ENCODE results near the gene RHCG.

Gene RHCG

DNA sequence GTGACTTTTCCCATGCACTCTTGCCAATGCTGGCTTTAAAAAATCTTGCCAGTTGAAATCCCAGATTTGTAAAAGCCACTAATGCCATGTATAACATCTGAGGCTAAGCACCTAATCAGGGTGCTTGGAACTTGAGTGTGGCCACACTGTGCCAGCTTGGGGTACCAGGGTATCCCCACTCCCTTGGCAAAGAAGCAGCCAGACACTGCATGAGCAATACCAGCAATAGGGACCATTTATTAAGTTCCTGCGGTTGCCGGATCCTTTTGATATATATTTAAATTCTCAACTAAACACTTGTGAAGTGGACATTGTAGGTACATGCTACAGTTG lies 2.2 kb upstream of the RHCG start:
- DNase-seq (ENCODE audit: low spot score in 2 of 2) (no peak), ATAC-seq (replicated peaks; ENCODE audit: extremely low read depth, poor library complexity, severe bottlenecking) (no peak)
- no peaks in the 10 kb centered on the region for H3K36me3 Mint-ChIP-seq (ENCODE audit: insufficient read depth)
- peaks cover 89% of the 10 kb centered on the region for H3K27me3 Mint-ChIP-seq
- H3K4me3 Mint-ChIP-seq, result no peak overlapping the region
- no peaks in the 10 kb centered on the region for H3K4me1 Mint-ChIP-seq
- H3K9me3 Mint-ChIP-seq, result no peaks in the 10 kb centered on the region
- H3K27ac Mint-ChIP-seq (ENCODE audit: low read depth), result no peak overlapping the region

DNA sequence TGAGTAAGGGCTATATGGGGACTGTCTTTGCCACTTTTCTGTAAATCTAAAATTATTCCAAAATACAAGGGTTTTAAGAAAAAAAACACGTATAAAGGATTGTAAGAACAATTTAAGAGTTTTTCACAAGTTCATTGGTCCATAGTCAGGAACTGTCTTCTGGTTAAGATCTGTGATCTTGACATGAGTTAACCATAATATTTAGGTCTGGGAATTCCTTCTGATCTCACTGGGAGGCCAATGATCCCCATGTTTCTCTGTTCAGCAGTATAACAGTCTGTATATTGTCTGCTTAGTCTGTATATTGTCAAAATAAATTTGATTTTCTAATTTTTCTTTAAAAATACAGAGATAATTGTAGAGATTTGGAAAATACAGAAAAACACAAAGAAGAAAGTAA lies 848 bp upstream of the RHCG start:
- ATAC-seq (replicated peaks; ENCODE audit: extremely low read depth, poor library complexity, severe bottlenecking) (no peak), DNase-seq (ENCODE audit: low spot score in 2 of 2) (no peak)
- no peaks in the 10 kb centered on the region for H3K4me1 Mint-ChIP-seq
- peaks cover 85% of the 10 kb centered on the region for H3K27me3 Mint-ChIP-seq
- H3K27ac Mint-ChIP-seq (ENCODE audit: low read depth), result no peak overlapping the region
- H3K9me3 Mint-ChIP-seq, result no peaks in the 10 kb centered on the region
- no peaks in the 10 kb centered on the region for H3K36me3 Mint-ChIP-seq (ENCODE audit: insufficient read depth)
- no peak overlapping the region for H3K4me3 Mint-ChIP-seq

DNA sequence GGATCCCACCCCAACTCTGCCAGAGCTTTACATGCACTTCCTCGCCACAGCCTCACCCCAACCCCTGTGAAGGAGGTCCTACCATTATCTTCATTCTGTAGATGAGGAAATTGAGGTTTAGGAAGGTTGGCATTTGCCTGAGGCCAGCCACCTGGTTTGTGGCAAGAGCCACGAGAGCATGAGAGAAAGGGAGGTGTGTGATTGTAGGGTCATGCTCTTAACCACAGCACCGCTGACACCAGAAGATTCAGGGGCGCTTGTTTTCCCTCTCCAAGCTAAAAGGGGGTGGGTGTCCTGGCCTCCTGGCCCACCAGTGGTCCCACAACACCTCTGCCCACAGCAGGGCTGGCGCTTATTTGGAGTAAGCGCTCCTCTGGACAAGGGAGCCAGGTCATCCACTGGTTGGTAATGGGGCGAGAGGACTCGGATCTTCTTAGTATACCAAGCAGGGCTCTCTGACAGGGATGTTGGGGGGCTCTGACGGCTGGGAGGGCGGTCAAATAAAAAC lies 691 bp downstream of the RHCG start:
- Mint-ChIP-seq H3K4me3 (no peak overlapping the region), H3K9me3 (no peaks in the 10 kb centered on the region), H3K4me1 (no peaks in the 10 kb centered on the region), H3K36me3 (ENCODE audit: insufficient read depth) (no peaks in the 10 kb centered on the region), H3K27ac (ENCODE audit: low read depth) (no peak overlapping the region), H3K27me3 (peaks cover 83% of the 10 kb centered on the region)
- DNase-seq (ENCODE audit: low spot score in 2 of 2) (no peak), ATAC-seq (replicated peaks; ENCODE audit: extremely low read depth, poor library complexity, severe bottlenecking) (no peak)

DNA sequence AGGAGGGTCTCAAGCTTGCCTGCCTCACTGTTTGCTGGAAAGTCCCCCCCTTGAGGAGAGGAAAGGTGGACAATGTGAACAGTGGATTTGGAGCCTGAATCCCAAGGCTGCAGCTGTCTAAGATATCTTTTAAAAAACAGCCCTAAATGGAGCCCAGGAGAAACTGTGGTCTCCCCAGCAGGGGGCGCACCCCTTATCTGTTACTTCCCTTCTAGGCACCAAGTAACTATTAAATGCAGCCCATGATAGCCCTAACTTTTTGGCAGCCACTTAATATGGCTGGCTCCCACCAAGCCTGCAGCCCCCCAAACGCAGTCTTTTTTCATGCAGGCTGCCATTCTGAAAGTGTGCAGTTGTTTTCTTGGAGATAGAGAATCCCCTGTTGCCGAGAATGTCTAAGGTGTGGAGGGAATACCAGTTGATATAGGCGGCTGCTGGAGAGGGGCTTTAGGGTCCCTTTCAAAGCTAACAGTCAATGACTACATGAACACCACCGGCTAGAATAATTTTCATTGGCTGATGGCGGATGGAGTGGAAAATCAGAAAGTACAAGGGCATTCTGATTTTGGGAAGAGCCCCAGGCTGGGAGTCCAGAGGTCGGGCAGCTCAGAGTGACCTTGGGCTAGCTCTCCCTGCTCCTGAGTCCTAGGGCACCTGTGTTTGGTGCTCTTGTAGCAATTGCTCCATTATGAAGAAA lies 1.3 kb downstream of the RHCG start:
- H3K27me3 Mint-ChIP-seq, result peaks cover 83% of the 10 kb centered on the region
- DNase-seq (ENCODE audit: low spot score in 2 of 2), result no peak

DNA sequence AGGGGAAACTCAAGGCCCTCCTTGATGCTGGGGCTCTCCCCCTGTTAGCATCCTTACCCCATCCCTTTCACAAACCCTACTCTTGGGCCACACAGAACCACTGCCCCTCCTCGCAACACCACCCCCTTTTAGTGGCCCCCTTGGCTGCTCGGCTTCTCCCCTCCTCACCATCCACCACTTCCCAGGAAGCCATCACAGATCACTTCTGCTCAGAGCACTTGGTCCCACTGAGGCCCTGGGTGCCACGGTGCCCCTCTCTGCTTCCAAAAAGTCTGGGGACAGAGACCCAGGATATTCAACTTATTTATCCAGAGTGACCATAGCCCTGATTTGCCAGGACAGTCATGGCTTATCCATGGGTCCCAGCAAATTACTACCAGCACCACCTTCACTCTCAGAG lies 2.4 kb downstream of the RHCG start:
- Mint-ChIP-seq H3K36me3 (ENCODE audit: insufficient read depth) (no peaks in the 10 kb centered on the region), H3K27me3 (peaks cover 84% of the 10 kb centered on the region), H3K27ac (ENCODE audit: low read depth) (no peak overlapping the region), H3K4me3 (no peak overlapping the region), H3K4me1 (no peaks in the 10 kb centered on the region), H3K9me3 (no peaks in the 10 kb centered on the region)
- ATAC-seq (replicated peaks; ENCODE audit: extremely low read depth, poor library complexity, severe bottlenecking) (no peak), DNase-seq (ENCODE audit: low spot score in 2 of 2) (no peak)

More for the DNA sequence above, 1.3 kb downstream of the RHCG start:
- no peaks in the 10 kb centered on the region for H3K4me1 Mint-ChIP-seq
- H3K36me3 Mint-ChIP-seq (ENCODE audit: insufficient read depth), result no peaks in the 10 kb centered on the region
- H3K4me3 Mint-ChIP-seq, result no peak overlapping the region
- ATAC-seq (replicated peaks; ENCODE audit: extremely low read depth, poor library complexity, severe bottlenecking), result no peak
- H3K27ac Mint-ChIP-seq (ENCODE audit: low read depth), result no peak overlapping the region
- H3K9me3 Mint-ChIP-seq, result no peaks in the 10 kb centered on the region

DNA sequence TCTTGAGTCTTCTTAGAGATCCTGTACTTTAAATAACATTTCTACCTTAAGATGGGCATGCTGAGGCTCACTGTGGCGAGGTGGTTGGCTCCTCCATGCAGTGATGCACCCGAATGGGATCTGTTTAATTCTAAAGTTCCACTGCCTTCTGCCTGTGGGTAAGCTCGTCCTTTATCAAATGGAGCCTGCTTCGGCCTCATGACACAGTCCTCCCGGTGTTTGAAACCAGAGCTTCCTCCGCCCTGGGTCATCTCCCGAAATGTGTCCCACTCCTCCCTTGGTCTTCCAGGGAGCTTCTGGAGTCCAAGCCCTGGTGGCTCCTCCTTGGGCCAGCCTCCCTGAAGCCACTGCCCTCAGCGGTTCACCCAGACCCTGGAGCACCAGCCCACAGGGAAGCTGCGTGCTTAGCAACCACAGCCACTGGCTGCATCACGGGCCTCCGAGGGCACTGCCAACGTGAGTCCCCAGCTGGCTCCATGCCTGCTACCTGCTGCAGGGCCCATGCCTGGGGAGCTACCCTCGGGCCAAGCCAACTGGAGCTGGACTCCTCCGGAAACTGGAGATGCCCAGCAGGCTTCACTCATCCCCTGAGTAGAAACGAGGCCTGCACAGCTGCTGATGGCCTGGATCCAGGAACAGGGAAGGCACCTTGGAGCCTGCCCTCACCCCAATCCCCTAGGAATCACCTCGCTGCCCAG lies 3.3 kb downstream of the RHCG start:
- no peak for DNase-seq (ENCODE audit: low spot score in 2 of 2)
- Mint-ChIP-seq H3K27me3 (peaks cover 85% of the 10 kb centered on the region), H3K36me3 (ENCODE audit: insufficient read depth) (no peaks in the 10 kb centered on the region), H3K4me1 (no peaks in the 10 kb centered on the region), H3K9me3 (no peaks in the 10 kb centered on the region), H3K4me3 (no peak overlapping the region), H3K27ac (ENCODE audit: low read depth) (no peak overlapping the region)
- ATAC-seq (replicated peaks; ENCODE audit: extremely low read depth, poor library complexity, severe bottlenecking), result no peak

DNA sequence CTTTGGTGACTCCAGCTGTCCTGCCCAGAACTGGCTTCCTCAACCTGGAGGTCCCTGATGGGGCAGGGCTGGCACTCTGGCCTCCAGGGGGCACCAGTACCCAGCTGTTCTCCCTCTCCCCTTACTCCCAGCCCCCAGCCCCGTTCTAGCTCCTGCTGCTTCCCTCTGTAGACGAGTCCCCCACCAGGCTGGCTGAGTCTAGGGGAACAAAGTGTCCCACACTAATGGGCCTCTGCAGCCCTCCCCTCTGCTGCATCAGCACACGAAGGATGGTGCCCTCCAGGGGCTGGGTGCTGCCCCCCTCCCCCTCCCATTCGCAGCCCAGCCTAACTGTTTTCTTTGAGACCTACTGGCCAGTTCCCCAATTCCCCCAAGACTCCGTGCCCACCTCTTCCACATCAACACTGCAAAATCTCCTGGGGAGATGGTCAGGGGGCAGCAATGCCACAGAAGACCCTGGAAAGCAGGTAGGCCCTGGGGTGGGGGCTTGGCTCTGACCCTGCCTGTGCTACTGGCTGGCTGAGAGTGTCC lies 4.2 kb downstream of the RHCG start:
- H3K27me3 Mint-ChIP-seq, result peaks cover 93% of the 10 kb centered on the region
- no peaks in the 10 kb centered on the region for H3K4me1 Mint-ChIP-seq
- ATAC-seq (replicated peaks; ENCODE audit: extremely low read depth, poor library complexity, severe bottlenecking), result no peak
- no peak overlapping the region for H3K4me3 Mint-ChIP-seq
- no peaks in the 10 kb centered on the region for H3K9me3 Mint-ChIP-seq
- H3K27ac Mint-ChIP-seq (ENCODE audit: low read depth), result no peak overlapping the region
- DNase-seq (ENCODE audit: low spot score in 2 of 2), result no peak
- no peaks in the 10 kb centered on the region for H3K36me3 Mint-ChIP-seq (ENCODE audit: insufficient read depth)

DNA sequence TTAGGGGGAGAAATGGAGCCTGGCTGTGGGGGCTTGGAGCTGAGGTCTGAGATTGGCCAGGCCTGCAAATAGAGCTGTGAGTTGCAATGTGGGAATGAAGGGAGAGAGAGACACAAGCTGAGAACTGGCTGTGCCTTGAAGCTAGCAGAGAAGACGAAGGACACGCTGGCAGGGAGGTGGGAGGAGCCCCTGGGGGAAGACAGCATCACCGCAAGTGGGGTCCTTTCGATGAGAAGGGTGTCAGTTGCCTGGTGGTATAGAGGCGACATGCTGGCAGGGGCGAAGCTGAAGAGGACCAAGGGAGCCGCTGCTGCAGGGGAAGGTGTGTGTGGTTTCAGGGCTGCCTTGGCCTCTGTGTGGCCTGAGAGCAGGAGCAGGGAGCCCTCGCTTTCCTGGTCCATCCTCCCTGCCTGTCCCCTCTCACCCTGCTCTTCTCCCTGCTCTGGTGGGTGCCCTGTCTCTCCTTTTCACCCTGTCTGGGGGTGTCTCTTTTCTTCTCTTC lies 5.5 kb downstream of the RHCG start:
- no peak overlapping the region for H3K4me3 Mint-ChIP-seq
- H3K36me3 Mint-ChIP-seq (ENCODE audit: insufficient read depth), result peaks cover 4% of the 10 kb centered on the region
- peaks cover 9% of the 10 kb centered on the region for H3K4me1 Mint-ChIP-seq
- peaks cover 89% of the 10 kb centered on the region for H3K27me3 Mint-ChIP-seq
- no peak overlapping the region for H3K27ac Mint-ChIP-seq (ENCODE audit: low read depth)
- DNase-seq (ENCODE audit: low spot score in 2 of 2), result no peak
- no peaks in the 10 kb centered on the region for H3K9me3 Mint-ChIP-seq
- ATAC-seq (replicated peaks; ENCODE audit: extremely low read depth, poor library complexity, severe bottlenecking), result no peak

DNA sequence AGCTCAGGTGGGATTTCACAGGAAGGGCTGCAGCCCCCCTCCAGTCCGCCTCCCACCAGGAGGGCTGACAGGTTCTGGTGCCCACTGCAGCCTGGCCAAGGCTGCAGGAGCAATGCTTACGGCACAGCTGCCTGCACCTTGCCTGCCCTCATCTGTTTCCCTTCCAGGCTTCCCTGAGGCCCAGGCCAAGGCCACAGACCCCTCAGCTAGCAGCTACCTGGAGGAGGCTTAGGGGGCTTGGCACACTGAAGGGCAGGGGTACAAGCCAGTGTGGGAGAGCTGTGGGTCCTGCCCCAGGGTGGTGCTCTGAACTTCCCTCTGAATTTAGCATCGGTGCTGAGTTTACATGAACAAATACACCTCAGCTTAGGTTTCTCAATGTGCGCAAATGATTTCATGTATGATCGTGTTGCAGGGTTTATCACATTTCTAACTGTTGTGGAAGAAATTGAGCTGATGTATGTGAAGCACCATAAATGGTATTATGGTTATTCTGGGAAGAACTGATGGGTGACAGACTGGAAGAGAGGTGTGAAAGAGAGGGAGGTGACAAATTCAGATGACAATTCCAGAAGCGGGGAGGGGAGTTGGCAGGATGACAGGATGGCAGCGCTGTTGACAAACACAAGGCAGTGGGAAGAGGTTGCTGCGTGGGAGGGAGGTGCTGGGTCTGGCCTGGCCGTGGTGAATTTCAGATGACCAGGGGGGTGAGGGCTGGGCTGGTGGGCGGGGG lies 6.1 kb downstream of the RHCG start:
- Mint-ChIP-seq H3K27ac (ENCODE audit: low read depth) (no peak overlapping the region), H3K4me1 (peaks cover 12% of the 10 kb centered on the region), H3K36me3 (ENCODE audit: insufficient read depth) (peaks cover 4% of the 10 kb centered on the region), H3K4me3 (no peak overlapping the region), H3K9me3 (no peaks in the 10 kb centered on the region), H3K27me3 (peaks cover 89% of the 10 kb centered on the region)
- ATAC-seq (replicated peaks; ENCODE audit: extremely low read depth, poor library complexity, severe bottlenecking), result no peak
- no peak for DNase-seq (ENCODE audit: low spot score in 2 of 2)

DNA sequence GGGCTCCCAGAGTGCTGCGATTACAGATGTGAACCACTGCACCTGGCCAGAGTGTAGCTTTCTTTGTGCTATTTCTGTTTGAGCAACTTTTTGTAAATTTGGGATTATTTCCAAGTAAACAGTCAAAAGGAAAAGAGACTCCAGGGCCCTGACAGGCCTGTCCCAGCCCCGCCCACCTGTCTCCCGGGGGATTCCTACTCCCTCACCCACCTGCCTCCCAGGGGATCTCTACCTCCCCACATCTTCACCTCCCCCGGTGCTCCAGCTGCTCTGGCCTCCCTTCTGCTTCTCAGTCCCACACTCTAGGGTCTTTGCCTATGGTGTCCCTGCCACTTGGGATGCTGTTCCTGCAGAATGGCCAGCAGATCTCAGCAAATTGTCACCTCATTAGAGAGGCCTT lies 7.0 kb downstream of the RHCG start:
- H3K9me3 Mint-ChIP-seq, result no peaks in the 10 kb centered on the region
- ATAC-seq (replicated peaks; ENCODE audit: extremely low read depth, poor library complexity, severe bottlenecking), result no peak
- H3K36me3 Mint-ChIP-seq (ENCODE audit: insufficient read depth), result peaks cover 4% of the 10 kb centered on the region
- peaks cover 87% of the 10 kb centered on the region for H3K27me3 Mint-ChIP-seq
- H3K4me3 Mint-ChIP-seq, result no peak overlapping the region
- peaks cover 12% of the 10 kb centered on the region for H3K4me1 Mint-ChIP-seq
- H3K27ac Mint-ChIP-seq (ENCODE audit: low read depth), result no peak overlapping the region
- no peak for DNase-seq (ENCODE audit: low spot score in 2 of 2)

DNA sequence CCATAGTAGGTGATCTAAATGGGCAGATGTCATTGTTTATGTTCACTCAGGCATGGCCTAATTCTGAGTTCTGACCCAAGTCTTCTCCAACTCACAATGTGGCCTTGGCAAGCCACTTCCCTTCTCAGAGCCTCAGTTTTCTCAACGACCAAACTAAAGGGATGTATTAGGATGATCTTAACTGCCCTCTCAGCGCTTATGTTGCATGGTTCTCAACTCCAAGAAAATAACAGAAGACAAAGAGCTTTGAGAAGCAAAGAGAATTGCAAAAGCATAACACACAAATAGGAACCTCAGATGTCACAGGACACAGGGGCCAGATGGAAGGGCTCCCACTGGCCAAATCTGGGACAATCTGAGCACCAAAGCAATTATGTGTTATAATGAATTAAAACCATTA lies 8.6 kb downstream of the RHCG start:
- H3K9me3 Mint-ChIP-seq, result no peaks in the 10 kb centered on the region
- no peak overlapping the region for H3K27ac Mint-ChIP-seq (ENCODE audit: low read depth)
- H3K27me3 Mint-ChIP-seq, result peaks cover 91% of the 10 kb centered on the region
- DNase-seq (ENCODE audit: low spot score in 2 of 2) (no peak), ATAC-seq (replicated peaks; ENCODE audit: extremely low read depth, poor library complexity, severe bottlenecking) (no peak)
- peaks cover 4% of the 10 kb centered on the region for H3K36me3 Mint-ChIP-seq (ENCODE audit: insufficient read depth)
- H3K4me1 Mint-ChIP-seq, result peaks cover 12% of the 10 kb centered on the region
- H3K4me3 Mint-ChIP-seq, result no peak overlapping the region

DNA sequence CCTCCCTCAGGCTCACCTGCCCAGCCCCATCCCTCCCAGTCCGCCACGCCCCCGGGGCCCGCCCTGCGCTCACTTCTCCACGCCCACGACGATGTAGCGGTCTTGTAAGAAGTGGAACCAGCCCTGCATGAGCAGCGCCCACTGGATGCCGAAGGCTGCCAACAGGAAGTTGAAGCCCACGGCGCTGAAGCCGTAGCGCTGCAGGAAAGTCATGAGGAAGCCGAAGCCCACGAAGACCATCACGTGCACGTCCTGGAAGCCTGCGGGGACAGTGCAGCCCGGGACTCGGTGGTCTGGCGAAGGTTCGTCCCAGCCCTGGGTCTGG lies 9.7 kb downstream of the RHCG start:
- Mint-ChIP-seq H3K4me3 (peak overlapping the region; percentile 12), H3K36me3 (ENCODE audit: insufficient read depth) (peaks cover 4% of the 10 kb centered on the region), H3K27ac (ENCODE audit: low read depth) (no peak overlapping the region)

More for the DNA sequence above, 9.7 kb downstream of the RHCG start:
- DNase-seq (ENCODE audit: low spot score in 2 of 2), result peak in 1 of 2 donors; percentile 16
- H3K4me1 Mint-ChIP-seq, result peaks cover 12% of the 10 kb centered on the region
- H3K27me3 Mint-ChIP-seq, result peaks cover 93% of the 10 kb centered on the region
- no peaks in the 10 kb centered on the region for H3K9me3 Mint-ChIP-seq
- peak; percentile 43 for ATAC-seq (replicated peaks; ENCODE audit: extremely low read depth, poor library complexity, severe bottlenecking)
